Tibial nerve (tissue), 4 donors: Measurements from ENCODE around the gene CYB561D1. TPM values are rescaled to one million over a fixed set of nuclear protein-coding genes. Genes with fewer than 3 reads are reported as not detected.
A peak's percentile ranks its signal among the peaks of the same experiment; 100 is the strongest.

ENCODE experiments used
- DNase-seq, 2 donors: peaks; one replicate each; pipeline ENCODE4 v3.0.0-alpha.2; 2019; ENCODE audit warnings: low spot score in 2 of 2
- H3K27ac ChIP-seq, 4 donors: fragments of 200-600 bp; sonication (generic) in 3 of 4; one replicate each; pipeline ENCODE4 v1.5.1; 2017 to 2019; ENCODE audit warnings: mild to moderate bottlenecking in 1 of 4
- H3K27me3 ChIP-seq, 2 donors: fragments of 200-600 bp; sonication (generic) in 1 of 2; one replicate each; pipeline versions ENCODE4 v1.5.1 to v1.6.0; 2017 to 2019
- H3K36me3 ChIP-seq, 3 donors: fragments of 200-600 bp; sonication (generic); one replicate each; pipeline ENCODE4 v1.5.1; 2018 to 2019
- H3K4me1 ChIP-seq, 4 donors: fragments of 200-600 bp; sonication (generic) in 3 of 4; one replicate each; pipeline ENCODE4 v1.5.1; 2017 to 2019
- H3K4me3 ChIP-seq, 4 donors: fragments of 200-600 bp; sonication (generic) in 3 of 4; one replicate each; pipeline ENCODE4 v1.5.1; 2017 to 2019; ENCODE audit warnings: mild to moderate bottlenecking in 1 of 4, moderate library complexity in 1 of 4
- H3K9me3 ChIP-seq, 4 donors: fragments of 200-600 bp; sonication (generic) in 3 of 4; one replicate each; pipeline ENCODE4 v1.5.1; 2017 to 2019
- CTCF ChIP-seq, 5 experiments: fragments of 200-600 bp in 3 of 5; fragments of 450-650 bp in 2 of 5; sonication (generic) in 3 of 5; IDR thresholded peaks; one replicate each; pipeline ENCODE4 v1.5.1; 2016 to 2019; ENCODE audit warnings: antibody characterized with exemption in 5 of 5, mild to moderate bottlenecking in 3 of 5, moderate library complexity in 2 of 5
- EP300 ChIP-seq, 2 donors: sonication (generic); formaldehyde crosslinking; IDR thresholded peaks; one replicate each; pipeline ENCODE4 v1.6.1; 2017; ENCODE audit warnings: antibody characterized with exemption in 2 of 2, mild to moderate bottlenecking in 1 of 2
- POLR2A ChIP-seq, 2 donors: fragments of 450-650 bp; IDR thresholded peaks; one replicate each; pipeline ENCODE4 v1.6.1; 2017; ENCODE audit warnings: antibody characterized with exemption in 2 of 2, mild to moderate bottlenecking in 2 of 2, moderate library complexity in 2 of 2
- WGBS, 2 donors: methylation state at CpG; one replicate each; pipeline ENCODE4 v1.1.5; 2018; 5-methylcytosine and 5-hydroxymethylcytosine counted together
- total RNA-seq, 4 donors: library from RNA; depleted of rRNA; stranded (reverse); fragments of >200 nt; gene quantifications; one replicate each; pipeline ENCODE4 v1.1.0, GENCODE V29; 2016

Gene CYB561D1
- total RNA-seq, 4 donors from 2014 or later, result 4.4 to 8.4 (median 5.6) TPM

GRCh38 chr1:109488696-109489095 is 5.2 kb upstream of the CYB561D1 start:
- TF ChIP-seq POLR2A (IDR thresholded peaks at IDR 0.05), result no peak
- TF ChIP-seq CTCF (IDR thresholded peaks at IDR 0.05), result no peak
- WGBS, 2 donors, result 90 to 94% methylated on average over 10 to 12 of the region's 12 CpGs
- Histone ChIP-seq H3K4me3 (no peak overlapping the region), H3K4me1 (peaks cover 0 to 29% (median 12%) of the 10 kb centered on the region in 4 donors), H3K36me3 (peaks cover 0 to 41% (median 4%) of the 10 kb centered on the region in 3 donors), H3K27me3 (no peaks in the 10 kb centered on the region), H3K27ac (no peak overlapping the region), H3K9me3 (no peaks in the 10 kb centered on the region)
- no peak for DNase-seq

GRCh38 chr1:109490029-109490933 is 3.6 kb upstream of the CYB561D1 start:
- Histone ChIP-seq H3K4me3 (no peak overlapping the region), H3K27me3 (no peaks in the 10 kb centered on the region), H3K9me3 (no peaks in the 10 kb centered on the region), H3K36me3 (peaks cover 0 to 41% (median 4%) of the 10 kb centered on the region in 3 donors), H3K4me1 (peaks cover 0 to 27% (median 13%) of the 10 kb centered on the region in 4 donors), H3K27ac (no peak overlapping the region)
- 82 to 83% methylated on average over 9 to 11 of the region's 11 CpGs for WGBS, 2 donors
- peak; percentile 56 to 83 for DNase-seq
- no peak for TF ChIP-seq POLR2A (IDR thresholded peaks at IDR 0.05)
- TF ChIP-seq EP300 (IDR thresholded peaks at IDR 0.05), result no peak
- TF ChIP-seq CTCF (IDR thresholded peaks at IDR 0.05), result peak; percentile 69 to 86 (median 81)

GRCh38 chr1:109490934-109491302 is 3.0 kb upstream of the CYB561D1 start:
- H3K27ac ChIP-seq, result no peak overlapping the region
- 86 to 95% methylated on average over 11 of the region's 11 CpGs for WGBS, 2 donors
- no peaks in the 10 kb centered on the region for H3K27me3 ChIP-seq
- H3K4me3 ChIP-seq, result no peak overlapping the region
- H3K9me3 ChIP-seq, result no peaks in the 10 kb centered on the region
- no peak for DNase-seq
- TF ChIP-seq CTCF (IDR thresholded peaks at IDR 0.05) (no peak), EP300 (IDR thresholded peaks at IDR 0.05) (no peak), POLR2A (IDR thresholded peaks at IDR 0.05) (no peak)
- peaks cover 0 to 29% (median 15%) of the 10 kb centered on the region in 4 donors for H3K4me1 ChIP-seq
- H3K36me3 ChIP-seq, result peaks cover 0 to 46% (median 4%) of the 10 kb centered on the region in 3 donors

- no peaks in the 10 kb centered on the region for H3K27me3 ChIP-seq
- 91 to 100% methylated on average over 5 to 8 of the region's 8 CpGs for WGBS, 2 donors
- H3K4me3 ChIP-seq, result no peak overlapping the region
- H3K27ac ChIP-seq, result no peak overlapping the region
- H3K9me3 ChIP-seq, result no peaks in the 10 kb centered on the region
- peaks cover 0 to 33% (median 15%) of the 10 kb centered on the region in 4 donors for H3K4me1 ChIP-seq
- peaks cover 0 to 50% (median 4%) of the 10 kb centered on the region in 3 donors for H3K36me3 ChIP-seq
- no peak for DNase-seq
- no peak for TF ChIP-seq POLR2A (IDR thresholded peaks at IDR 0.05)
Measured at GRCh38 chr1:109491372-109491771, 2.5 kb upstream of the CYB561D1 start.

- Histone ChIP-seq H3K9me3 (no peaks in the 10 kb centered on the region), H3K36me3 (peaks cover 0 to 54% (median 4%) of the 10 kb centered on the region in 3 donors), H3K4me1 (peaks cover 0 to 35% (median 15%) of the 10 kb centered on the region in 4 donors), H3K27me3 (no peaks in the 10 kb centered on the region), H3K4me3 (no peak overlapping the region), H3K27ac (peak overlapping the region in 1 of 4 donors; percentile 86)
- TF ChIP-seq EP300 (IDR thresholded peaks at IDR 0.05), result no peak
- no peak for TF ChIP-seq CTCF (IDR thresholded peaks at IDR 0.05)
- no peak for TF ChIP-seq POLR2A (IDR thresholded peaks at IDR 0.05)
- WGBS, 2 donors, result 65 to 70% methylated on average over 4 of the region's 4 CpGs
- no peak for DNase-seq
Measured at GRCh38 chr1:109492779-109493178, 1.1 kb upstream of the CYB561D1 start.
